PC-3 (cell line): ENCODE measurements around the gene FAM171A1.

Source experiments
- CTCF ChIP-seq: fragments of 300-600 bp; sonication (generic); conservative IDR thresholded peaks from 2 replicates; pipeline ENCODE4 v1.5.1; 2017; ENCODE audit warnings: antibody characterized with exemption, low read depth, mild to moderate bottlenecking, low read length
- EZH2phosphoT487 ChIP-seq: fragments of 300-600 bp; sonication (generic); IDR thresholded peaks from 2 replicates; pipeline ENCODE4 v1.6.1; 2018; ENCODE audit warnings: mild to moderate bottlenecking, antibody characterized with exemption, low read length, borderline replicate concordance

GRCh38 chr10:15401382-15401781 is 30.3 kb upstream of the FAM171A1 start:
- no peak for TF ChIP-seq CTCF
- TF ChIP-seq EZH2phosphoT487 = no peak
